Choroid plexus epithelial cell (primary cell): ENCODE results near the gene PRKAR2B.
"Not testable (repeated sequence)": the region's sequence is repeated elsewhere in the genome, so short reads cannot be mapped to it uniquely, and the experiment has no call there.

Experiments used
- DNase-seq: peaks from one replicate; pipeline ENCODE4 v3.0.0-alpha.2; 2010; ENCODE audit warnings: low read depth
- H3K4me3 ChIP-seq: 2 replicates; pipeline ENCODE4 v1.5.1; 2011; ENCODE audit warnings: low read depth, mild to moderate bottlenecking, control low read depth, low read length, moderate library complexity
- TF ChIP-seq, protein P1 (sequence below): conservative IDR thresholded peaks from 2 replicates; pipeline ENCODE4 v1.5.1; 2011; ENCODE audit warnings: low read depth, mild to moderate bottlenecking, control low read depth, inconsistent platforms, low read length, moderate library complexity

The PRKAR2B gene

DNA sequence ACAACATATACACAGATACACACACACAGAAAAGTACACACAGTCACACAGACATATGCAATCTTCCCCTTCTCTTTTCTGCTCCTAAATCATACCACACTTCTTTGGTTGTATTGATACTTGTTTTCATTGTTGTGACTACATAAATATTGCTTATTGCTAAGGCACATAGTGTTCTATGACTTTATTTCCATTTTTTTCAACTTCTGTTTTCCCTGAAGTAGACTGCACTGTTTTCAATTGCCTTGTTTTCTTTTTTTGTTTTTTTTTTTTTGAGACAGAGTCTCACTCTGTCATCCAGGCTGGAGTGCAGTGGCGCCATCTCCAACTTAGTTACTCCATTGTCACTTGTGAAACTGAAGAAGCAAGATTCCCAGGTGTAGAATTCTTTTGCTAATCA is 10.0 kb upstream of the PRKAR2B start:
- DNase-seq, result no peak
- TF ChIP-seq, protein P1, sequence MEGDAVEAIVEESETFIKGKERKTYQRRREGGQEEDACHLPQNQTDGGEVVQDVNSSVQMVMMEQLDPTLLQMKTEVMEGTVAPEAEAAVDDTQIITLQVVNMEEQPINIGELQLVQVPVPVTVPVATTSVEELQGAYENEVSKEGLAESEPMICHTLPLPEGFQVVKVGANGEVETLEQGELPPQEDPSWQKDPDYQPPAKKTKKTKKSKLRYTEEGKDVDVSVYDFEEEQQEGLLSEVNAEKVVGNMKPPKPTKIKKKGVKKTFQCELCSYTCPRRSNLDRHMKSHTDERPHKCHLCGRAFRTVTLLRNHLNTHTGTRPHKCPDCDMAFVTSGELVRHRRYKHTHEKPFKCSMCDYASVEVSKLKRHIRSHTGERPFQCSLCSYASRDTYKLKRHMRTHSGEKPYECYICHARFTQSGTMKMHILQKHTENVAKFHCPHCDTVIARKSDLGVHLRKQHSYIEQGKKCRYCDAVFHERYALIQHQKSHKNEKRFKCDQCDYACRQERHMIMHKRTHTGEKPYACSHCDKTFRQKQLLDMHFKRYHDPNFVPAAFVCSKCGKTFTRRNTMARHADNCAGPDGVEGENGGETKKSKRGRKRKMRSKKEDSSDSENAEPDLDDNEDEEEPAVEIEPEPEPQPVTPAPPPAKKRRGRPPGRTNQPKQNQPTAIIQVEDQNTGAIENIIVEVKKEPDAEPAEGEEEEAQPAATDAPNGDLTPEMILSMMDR, result no peak
- no peak overlapping the region for H3K4me3 ChIP-seq

DNA sequence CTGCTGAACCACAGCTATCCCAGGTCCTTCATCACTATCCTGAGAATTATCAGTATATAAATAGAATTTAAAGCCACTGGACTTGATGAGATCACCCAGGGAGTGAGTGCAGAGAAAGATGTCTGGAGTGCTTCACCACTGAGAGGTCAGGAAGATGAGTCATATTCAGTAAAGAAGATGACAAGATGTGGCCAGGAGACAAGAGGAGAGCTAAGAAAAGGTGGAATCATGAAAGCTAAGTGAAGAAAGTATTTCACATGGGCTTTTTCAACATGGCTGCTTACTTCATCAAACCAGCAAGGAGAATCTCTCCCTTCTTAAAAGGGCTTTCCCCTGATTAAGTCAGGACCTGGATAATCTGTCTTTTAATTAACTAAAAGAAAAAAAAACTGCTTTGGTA is 9.1 kb upstream of the PRKAR2B start:
- TF ChIP-seq, protein P1, result no peak
- no peak overlapping the region for H3K4me3 ChIP-seq
- DNase-seq, result peak; percentile 88

DNA sequence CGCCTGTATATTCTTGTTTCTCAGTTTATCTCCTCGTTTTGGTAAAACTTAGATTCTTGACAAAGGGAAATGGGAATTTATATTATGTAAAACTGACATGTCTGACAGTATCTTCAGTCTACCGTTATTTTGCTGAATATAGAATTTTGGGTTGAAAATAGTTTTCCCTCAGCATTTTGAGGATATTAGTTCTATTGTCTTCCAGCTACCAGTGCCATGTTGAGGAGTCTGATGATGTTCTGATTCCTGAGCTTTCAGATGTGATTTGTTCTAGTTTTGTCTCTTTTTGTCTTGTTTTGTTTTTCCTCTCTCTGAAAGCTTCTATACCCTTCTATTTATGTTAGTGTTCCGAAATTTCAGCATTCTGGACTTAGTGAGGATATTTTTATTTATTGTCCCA is 8.0 kb upstream of the PRKAR2B start:
- TF ChIP-seq, protein P1, result no peak
- DNase-seq, result no peak
- H3K4me3 ChIP-seq, result no peak overlapping the region

DNA sequence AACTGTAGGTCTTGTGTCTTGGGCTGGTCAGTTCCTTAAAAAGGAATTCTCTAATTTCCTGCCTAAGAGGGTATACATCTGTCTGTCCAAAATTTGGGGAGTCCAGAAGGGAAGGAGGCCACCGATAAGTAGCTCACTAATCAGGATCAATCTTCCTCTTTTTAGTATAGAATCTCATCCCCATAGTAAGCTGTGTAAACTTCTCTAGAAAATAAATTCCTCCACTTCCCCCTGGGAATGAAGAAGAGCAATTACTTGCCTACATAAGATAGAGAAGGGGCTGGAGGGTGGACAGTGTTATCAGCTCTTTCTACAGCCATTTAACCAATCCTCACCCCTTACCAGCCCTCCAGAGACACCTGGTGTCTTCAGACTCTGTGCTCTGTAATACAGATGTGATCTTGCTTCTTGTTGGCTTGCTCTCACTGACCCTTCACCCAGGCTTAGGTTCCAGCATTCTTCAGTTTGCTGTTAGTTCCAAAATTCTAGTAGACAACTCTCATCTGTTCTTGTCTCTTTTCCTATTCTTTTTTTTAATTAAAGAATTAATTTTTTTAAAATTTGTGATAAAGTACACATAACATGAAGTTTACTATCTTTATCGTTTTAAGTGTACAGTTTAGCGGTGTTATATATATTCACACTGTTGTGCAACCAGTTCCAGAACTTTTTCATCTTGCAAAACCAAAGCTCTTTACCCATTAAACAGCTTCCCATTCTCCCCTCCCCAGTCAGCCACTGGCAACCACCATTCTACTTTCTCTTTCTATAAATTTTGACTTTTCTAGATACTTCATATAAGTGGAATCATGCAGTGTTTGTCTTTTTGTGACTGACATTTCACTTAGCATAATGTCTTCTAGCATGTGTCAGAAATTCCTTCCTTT is 6.5 kb upstream of the PRKAR2B start:
- DNase-seq, result no peak

DNA sequence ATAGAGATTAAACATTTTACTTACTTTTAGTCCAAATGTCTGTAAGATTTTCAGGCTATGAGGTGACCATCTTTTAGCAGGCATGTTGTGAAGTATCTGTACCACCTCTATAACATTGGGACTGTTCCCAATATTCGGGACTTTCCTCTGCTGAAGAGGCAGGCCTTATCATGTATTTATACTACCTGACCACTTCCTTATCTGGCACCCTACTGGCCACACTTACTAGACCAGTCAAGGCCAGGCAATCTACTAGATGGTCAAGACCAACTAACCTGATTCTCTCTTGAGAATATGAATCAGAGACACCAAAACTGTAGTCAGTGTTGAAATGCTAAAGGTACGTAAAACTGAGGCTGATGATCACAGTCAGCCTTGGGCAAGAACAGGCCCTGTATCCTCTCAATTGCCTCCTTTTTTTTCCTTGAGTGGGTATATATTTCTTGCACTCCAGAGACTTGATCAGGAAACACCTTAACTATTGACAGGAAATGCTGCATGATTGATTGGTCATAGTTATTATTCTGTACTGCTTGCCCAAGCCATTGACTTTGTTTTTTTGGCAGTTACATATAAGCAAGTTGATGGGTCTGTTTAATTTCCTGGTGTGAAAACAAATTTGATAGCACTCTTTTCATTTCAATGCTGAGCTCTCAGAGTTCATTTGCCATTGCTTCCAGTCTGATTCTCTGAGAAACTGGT is 5.2 kb upstream of the PRKAR2B start:
- H3K4me3 ChIP-seq, result no peak overlapping the region
- DNase-seq, result no peak
- TF ChIP-seq, protein P1, result no peak

More for the DNA sequence above, 6.5 kb upstream of the PRKAR2B start:
- H3K4me3 ChIP-seq, result no peak overlapping the region
- TF ChIP-seq, protein P1, result no peak

DNA sequence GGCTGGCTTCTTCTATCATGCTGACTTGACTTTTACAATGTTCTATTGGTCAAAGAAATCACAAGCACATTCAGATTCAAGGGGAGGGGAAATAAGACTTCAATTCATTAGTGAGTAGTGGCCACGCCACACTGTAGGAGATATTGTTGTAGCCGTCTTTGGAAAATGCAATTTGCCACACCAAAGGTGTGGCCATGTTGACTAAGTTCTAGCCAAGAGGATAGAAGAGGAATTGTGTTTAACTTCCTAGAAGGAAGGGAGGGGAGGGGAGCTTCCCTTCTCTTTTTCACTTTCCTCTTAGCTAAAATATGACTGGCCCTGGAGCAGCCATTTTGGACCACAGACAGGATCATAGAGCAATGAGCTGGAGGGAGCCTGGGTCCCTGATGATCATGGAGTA is 3.4 kb upstream of the PRKAR2B start:
- TF ChIP-seq, protein P1, result no peak
- H3K4me3 ChIP-seq, result no peak overlapping the region
- no peak for DNase-seq

DNA sequence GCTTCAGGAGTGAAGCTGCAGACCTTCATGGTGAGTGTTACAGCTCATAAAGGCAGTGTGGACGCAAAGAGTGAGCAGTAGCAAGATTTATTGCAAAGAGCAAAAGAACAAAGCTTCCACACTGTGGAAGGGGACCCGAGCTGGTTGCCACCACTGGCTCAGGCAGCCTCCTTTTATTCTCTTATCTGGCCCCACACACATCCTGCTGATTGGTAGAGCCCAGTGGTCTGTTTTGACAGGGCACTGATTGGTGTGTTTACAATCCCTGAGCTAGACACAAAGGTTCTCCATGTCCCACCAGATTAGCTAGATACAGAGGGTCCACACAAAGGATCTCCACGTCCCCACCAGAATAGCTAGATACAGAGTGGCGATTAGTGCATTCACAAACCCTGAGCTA is 2.7 kb upstream of the PRKAR2B start:
- not testable (repeated sequence) for H3K4me3 ChIP-seq, DNase-seq

DNA sequence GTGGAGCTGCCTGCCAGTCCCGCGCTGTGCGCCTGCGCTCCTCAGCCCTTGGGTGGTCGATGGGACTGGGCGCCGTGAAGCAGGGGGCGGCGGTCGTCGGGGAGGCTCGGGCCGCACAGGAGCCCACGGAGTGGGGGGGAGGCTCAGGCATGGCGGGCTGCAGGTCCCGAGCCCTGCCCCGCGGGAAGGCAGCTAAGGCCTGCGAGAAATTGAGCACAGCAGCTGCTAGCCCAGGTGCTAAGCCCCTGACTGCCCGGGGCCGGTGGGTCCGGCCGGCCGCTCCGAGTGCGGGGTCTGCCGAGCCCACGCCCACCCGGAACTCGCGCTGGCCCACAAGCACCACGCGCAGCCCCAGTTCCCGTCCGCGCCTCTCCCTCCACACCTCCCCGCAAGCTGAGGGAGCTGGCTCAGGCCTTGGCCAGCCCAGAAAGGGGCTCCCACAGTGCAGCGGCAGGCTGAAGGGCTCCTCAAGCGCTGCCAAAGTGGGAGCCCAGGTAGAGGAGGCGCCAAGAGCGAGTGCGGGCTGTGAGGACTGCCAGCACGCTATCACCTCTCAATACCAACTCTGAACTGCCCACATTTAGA is 2.1 kb upstream of the PRKAR2B start:
- DNase-seq, H3K4me3 ChIP-seq: not testable (repeated sequence)
